ENCODE measurements around the gene CHST15. TPM values are rescaled to one million over a fixed set of nuclear protein-coding genes. Genes with fewer than 3 reads are reported as not detected.

CHST15 gene
- total and polyA plus RNA-seq, 2 donors = 7.7 to 12.4 TPM

- WGBS = 96% methylated on average over 11 of the region's 11 CpGs
- Histone ChIP-seq H3K4me1 (ENCODE audit: control insufficient read depth in 2 of 2, insufficient read depth in 2 of 2, low read length in 2 of 2) (peaks cover 0 to under 1% of the 10 kb centered on the region in 2 donors), H3K36me3 (ENCODE audit: control insufficient read depth in 2 of 2, insufficient read depth in 2 of 2, low read length in 1 of 2) (no peaks in the 10 kb centered on the region), H3K9me3 (ENCODE audit: control insufficient read depth in 2 of 2, insufficient read depth in 1 of 2, low read length in 1 of 2) (peaks cover 0 to 29% of the 10 kb centered on the region in 2 donors), H3K27me3 (ENCODE audit: control insufficient read depth in 2 of 2, insufficient read depth in 1 of 2, low read length in 1 of 2) (peaks cover 0 to 9% of the 10 kb centered on the region in 2 donors), H3K27ac (ENCODE audit: low read depth in 1 of 2, low read length in 1 of 2) (no peak overlapping the region), H3K4me3 (ENCODE audit: low read length in 2 of 2) (no peak overlapping the region)
- no peak for DNase-seq (ENCODE audit: low read depth in 6 of 9, low spot score in 9 of 9)
These were observed 81.9 kb downstream of the CHST15 start for GRCh38 chr10:124011464-124011863.

GRCh38 chr10:124010563-124011131, 82.8 kb downstream of the CHST15 start:
- Histone ChIP-seq H3K27ac (ENCODE audit: low read depth in 1 of 2, low read length in 1 of 2) (no peak overlapping the region), H3K4me1 (ENCODE audit: control insufficient read depth in 2 of 2, insufficient read depth in 2 of 2, low read length in 2 of 2) (peaks cover under 1 to 5% of the 10 kb centered on the region in 2 donors), H3K36me3 (ENCODE audit: control insufficient read depth in 2 of 2, insufficient read depth in 2 of 2, low read length in 1 of 2) (no peaks in the 10 kb centered on the region), H3K9me3 (ENCODE audit: control insufficient read depth in 2 of 2, insufficient read depth in 1 of 2, low read length in 1 of 2) (peaks cover 0 to 29% of the 10 kb centered on the region in 2 donors), H3K4me3 (ENCODE audit: low read length in 2 of 2) (no peak overlapping the region), H3K27me3 (ENCODE audit: control insufficient read depth in 2 of 2, insufficient read depth in 1 of 2, low read length in 1 of 2) (peaks cover 0 to 4% of the 10 kb centered on the region in 2 donors)
- WGBS = 95% methylated on average over 22 of the region's 22 CpGs
- DNase-seq (ENCODE audit: low read depth in 6 of 9, low spot score in 9 of 9) = no peak

GRCh38 chr10:124010024-124010423, 83.4 kb downstream of the CHST15 start:
- no peaks in the 10 kb centered on the region for H3K36me3 ChIP-seq (ENCODE audit: control insufficient read depth in 2 of 2, insufficient read depth in 2 of 2, low read length in 1 of 2)
- H3K27ac ChIP-seq (ENCODE audit: low read depth in 1 of 2, low read length in 1 of 2) = no peak overlapping the region
- over 99% methylated on average over 20 of the region's 20 CpGs for WGBS
- H3K4me3 ChIP-seq (ENCODE audit: low read length in 2 of 2) = no peak overlapping the region
- peaks cover 0 to 29% of the 10 kb centered on the region in 2 donors for H3K9me3 ChIP-seq (ENCODE audit: control insufficient read depth in 2 of 2, insufficient read depth in 1 of 2, low read length in 1 of 2)
- H3K4me1 ChIP-seq (ENCODE audit: control insufficient read depth in 2 of 2, insufficient read depth in 2 of 2, low read length in 2 of 2) = peaks cover 5 to 10% of the 10 kb centered on the region in 2 donors
- peaks cover 0 to 2% of the 10 kb centered on the region in 2 donors for H3K27me3 ChIP-seq (ENCODE audit: control insufficient read depth in 2 of 2, insufficient read depth in 1 of 2, low read length in 1 of 2)
- no peak for DNase-seq (ENCODE audit: low read depth in 6 of 9, low spot score in 9 of 9)

GRCh38 chr10:124009231-124010015, 84.0 kb downstream of the CHST15 start:
- Histone ChIP-seq H3K27ac (ENCODE audit: low read depth in 1 of 2, low read length in 1 of 2) (no peak overlapping the region), H3K4me3 (ENCODE audit: low read length in 2 of 2) (no peak overlapping the region), H3K4me1 (ENCODE audit: control insufficient read depth in 2 of 2, insufficient read depth in 2 of 2, low read length in 2 of 2) (peaks cover 10 to 16% of the 10 kb centered on the region in 2 donors), H3K9me3 (ENCODE audit: control insufficient read depth in 2 of 2, insufficient read depth in 1 of 2, low read length in 1 of 2) (peaks cover 0 to 26% of the 10 kb centered on the region in 2 donors), H3K27me3 (ENCODE audit: control insufficient read depth in 2 of 2, insufficient read depth in 1 of 2, low read length in 1 of 2) (peaks cover 0 to 2% of the 10 kb centered on the region in 2 donors), H3K36me3 (ENCODE audit: control insufficient read depth in 2 of 2, insufficient read depth in 2 of 2, low read length in 1 of 2) (no peaks in the 10 kb centered on the region)
- DNase-seq (ENCODE audit: low read depth in 6 of 9, low spot score in 9 of 9) = no peak
- 95% methylated on average over 16 of the region's 16 CpGs for WGBS

- Histone ChIP-seq H3K9me3 (ENCODE audit: control insufficient read depth in 2 of 2, insufficient read depth in 1 of 2, low read length in 1 of 2) (peaks cover 0 to 18% of the 10 kb centered on the region in 2 donors), H3K27me3 (ENCODE audit: control insufficient read depth in 2 of 2, insufficient read depth in 1 of 2, low read length in 1 of 2) (peaks cover 0 to 2% of the 10 kb centered on the region in 2 donors), H3K4me3 (ENCODE audit: low read length in 2 of 2) (no peak overlapping the region), H3K27ac (ENCODE audit: low read depth in 1 of 2, low read length in 1 of 2) (no peak overlapping the region), H3K4me1 (ENCODE audit: control insufficient read depth in 2 of 2, insufficient read depth in 2 of 2, low read length in 2 of 2) (peaks cover 18 to 24% of the 10 kb centered on the region in 2 donors), H3K36me3 (ENCODE audit: control insufficient read depth in 2 of 2, insufficient read depth in 2 of 2, low read length in 1 of 2) (no peaks in the 10 kb centered on the region)
- WGBS = 92% methylated on average over 10 of the region's 10 CpGs
- DNase-seq (ENCODE audit: low read depth in 6 of 9, low spot score in 9 of 9) = no peak
These were observed 84.7 kb downstream of the CHST15 start for GRCh38 chr10:124008681-124009080.

- no peak overlapping the region for H3K27ac ChIP-seq (ENCODE audit: low read depth in 1 of 2, low read length in 1 of 2)
- no peak overlapping the region for H3K4me3 ChIP-seq (ENCODE audit: low read length in 2 of 2)
- H3K9me3 ChIP-seq (ENCODE audit: control insufficient read depth in 2 of 2, insufficient read depth in 1 of 2, low read length in 1 of 2) = peaks cover 0 to 13% of the 10 kb centered on the region in 2 donors
- WGBS = 91% methylated on average over 14 of the region's 14 CpGs
- peaks cover 0 to 2% of the 10 kb centered on the region in 2 donors for H3K27me3 ChIP-seq (ENCODE audit: control insufficient read depth in 2 of 2, insufficient read depth in 1 of 2, low read length in 1 of 2)
- H3K4me1 ChIP-seq (ENCODE audit: control insufficient read depth in 2 of 2, insufficient read depth in 2 of 2, low read length in 2 of 2) = peaks cover 18 to 25% of the 10 kb centered on the region in 2 donors
- DNase-seq (ENCODE audit: low read depth in 6 of 9, low spot score in 9 of 9) = no peak
- H3K36me3 ChIP-seq (ENCODE audit: control insufficient read depth in 2 of 2, insufficient read depth in 2 of 2, low read length in 1 of 2) = no peaks in the 10 kb centered on the region
These were observed 85.2 kb downstream of the CHST15 start for GRCh38 chr10:124008187-124008586.

GRCh38 chr10:124007773-124008145, 85.6 kb downstream of the CHST15 start:
- Histone ChIP-seq H3K27me3 (ENCODE audit: control insufficient read depth in 2 of 2, insufficient read depth in 1 of 2, low read length in 1 of 2) (peaks cover 0 to 2% of the 10 kb centered on the region in 2 donors), H3K36me3 (ENCODE audit: control insufficient read depth in 2 of 2, insufficient read depth in 2 of 2, low read length in 1 of 2) (no peaks in the 10 kb centered on the region), H3K4me3 (ENCODE audit: low read length in 2 of 2) (no peak overlapping the region), H3K27ac (ENCODE audit: low read depth in 1 of 2, low read length in 1 of 2) (no peak overlapping the region), H3K9me3 (ENCODE audit: control insufficient read depth in 2 of 2, insufficient read depth in 1 of 2, low read length in 1 of 2) (peaks cover 0 to 9% of the 10 kb centered on the region in 2 donors), H3K4me1 (ENCODE audit: control insufficient read depth in 2 of 2, insufficient read depth in 2 of 2, low read length in 2 of 2) (peaks cover 18 to 25% of the 10 kb centered on the region in 2 donors)
- no peak for DNase-seq (ENCODE audit: low read depth in 6 of 9, low spot score in 9 of 9)
- WGBS = 97% methylated on average over 8 of the region's 8 CpGs

GRCh38 chr10:124007102-124007772, 86.2 kb downstream of the CHST15 start:
- Histone ChIP-seq H3K36me3 (ENCODE audit: control insufficient read depth in 2 of 2, insufficient read depth in 2 of 2, low read length in 1 of 2) (no peaks in the 10 kb centered on the region), H3K9me3 (ENCODE audit: control insufficient read depth in 2 of 2, insufficient read depth in 1 of 2, low read length in 1 of 2) (peaks cover 0 to 6% of the 10 kb centered on the region in 2 donors), H3K4me1 (ENCODE audit: control insufficient read depth in 2 of 2, insufficient read depth in 2 of 2, low read length in 2 of 2) (peaks cover 18 to 25% of the 10 kb centered on the region in 2 donors), H3K27me3 (ENCODE audit: control insufficient read depth in 2 of 2, insufficient read depth in 1 of 2, low read length in 1 of 2) (peaks cover 0 to 2% of the 10 kb centered on the region in 2 donors), H3K27ac (ENCODE audit: low read depth in 1 of 2, low read length in 1 of 2) (no peak overlapping the region), H3K4me3 (ENCODE audit: low read length in 2 of 2) (no peak overlapping the region)
- WGBS = 94% methylated on average over 16 of the region's 16 CpGs
- DNase-seq (ENCODE audit: low read depth in 6 of 9, low spot score in 9 of 9) = no peak

GRCh38 chr10:124006526-124006925, 86.9 kb downstream of the CHST15 start:
- no peaks in the 10 kb centered on the region for H3K36me3 ChIP-seq (ENCODE audit: control insufficient read depth in 2 of 2, insufficient read depth in 2 of 2, low read length in 1 of 2)
- WGBS = 98% methylated on average over 7 of the region's 7 CpGs
- peaks cover 18 to 25% of the 10 kb centered on the region in 2 donors for H3K4me1 ChIP-seq (ENCODE audit: control insufficient read depth in 2 of 2, insufficient read depth in 2 of 2, low read length in 2 of 2)
- H3K27ac ChIP-seq (ENCODE audit: low read depth in 1 of 2, low read length in 1 of 2) = no peak overlapping the region
- no peak overlapping the region for H3K4me3 ChIP-seq (ENCODE audit: low read length in 2 of 2)
- no peaks in the 10 kb centered on the region for H3K9me3 ChIP-seq (ENCODE audit: control insufficient read depth in 2 of 2, insufficient read depth in 1 of 2, low read length in 1 of 2)
- peaks cover 0 to 5% of the 10 kb centered on the region in 2 donors for H3K27me3 ChIP-seq (ENCODE audit: control insufficient read depth in 2 of 2, insufficient read depth in 1 of 2, low read length in 1 of 2)
- DNase-seq (ENCODE audit: low read depth in 6 of 9, low spot score in 9 of 9) = no peak

Data from thymus (tissue), 11 donors.